GM19351 (cell line): ENCODE data around the gene CDC6.

Experiments used
- ATAC-seq: cut with Tn5 transposase; IDR thresholded peaks from one replicate; pipeline ENCODE4 v1.9.1; 2021; ENCODE audit warnings: mild to moderate bottlenecking, moderate library complexity; ENCODE audit not compliant: unreplicated experiment

Gene CDC6

GRCh38 chr17:40338941-40339649 is 51.4 kb downstream of the CDC6 start:
- no peak for ATAC-seq

DNA sequence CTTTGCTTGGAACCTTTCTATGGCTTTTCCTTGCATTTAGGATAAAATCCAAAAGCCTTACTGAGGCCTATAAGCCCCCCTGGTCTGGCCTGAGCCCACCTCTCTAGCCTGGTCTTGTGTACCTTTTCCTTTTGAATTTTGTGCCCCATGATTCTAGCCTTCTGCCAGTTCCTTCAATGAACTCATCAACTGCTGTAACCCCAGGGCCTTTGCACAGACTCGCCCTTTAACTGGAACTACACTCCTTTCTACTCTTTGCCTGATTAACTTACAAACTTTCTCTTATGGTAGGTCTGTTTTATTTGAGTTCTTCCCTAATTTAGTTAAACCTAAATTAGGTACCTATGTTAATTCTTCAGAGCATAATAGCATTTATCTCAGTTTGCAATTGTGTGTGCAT is 52.6 kb downstream of the CDC6 start:
- no peak for ATAC-seq

GRCh38 chr17:40340880-40341807 is 53.5 kb downstream of the CDC6 start:
- ATAC-seq, result peak; percentile 78

DNA sequence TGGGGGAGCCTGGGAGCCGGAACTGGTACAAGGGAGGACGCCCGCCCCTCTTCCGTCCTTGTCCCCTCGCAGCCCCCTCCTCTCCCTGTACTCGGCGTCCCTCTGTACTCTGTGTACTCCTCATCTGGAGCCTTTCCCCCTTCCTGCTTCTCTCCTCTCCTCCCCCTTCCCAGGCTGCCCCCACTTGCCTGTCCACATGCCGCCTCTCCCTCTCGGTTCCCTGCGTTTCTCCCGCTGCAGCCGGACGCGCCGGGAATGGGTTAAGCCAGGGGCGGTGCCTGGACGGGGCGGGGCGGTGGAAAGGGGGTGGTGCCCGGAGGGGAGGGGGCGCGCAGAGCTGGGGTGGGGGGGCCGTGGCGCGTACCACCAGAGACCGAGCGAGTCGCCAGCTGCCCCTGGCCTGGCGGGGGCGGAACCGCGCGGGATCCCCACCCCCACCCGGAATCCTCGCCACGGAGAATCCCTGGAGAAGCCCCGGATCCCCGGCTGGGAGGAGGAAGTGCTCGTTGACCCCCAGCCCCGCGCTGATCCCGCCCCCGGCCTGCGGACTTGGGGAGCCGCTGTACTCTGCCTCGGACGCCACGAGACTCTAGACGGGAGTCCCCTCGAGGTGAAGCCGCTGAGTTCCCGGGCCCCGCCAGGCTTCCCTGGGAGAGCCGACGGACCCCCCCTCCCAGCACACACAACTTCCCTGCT is 54.3 kb downstream of the CDC6 start:
- ATAC-seq, result no peak

DNA sequence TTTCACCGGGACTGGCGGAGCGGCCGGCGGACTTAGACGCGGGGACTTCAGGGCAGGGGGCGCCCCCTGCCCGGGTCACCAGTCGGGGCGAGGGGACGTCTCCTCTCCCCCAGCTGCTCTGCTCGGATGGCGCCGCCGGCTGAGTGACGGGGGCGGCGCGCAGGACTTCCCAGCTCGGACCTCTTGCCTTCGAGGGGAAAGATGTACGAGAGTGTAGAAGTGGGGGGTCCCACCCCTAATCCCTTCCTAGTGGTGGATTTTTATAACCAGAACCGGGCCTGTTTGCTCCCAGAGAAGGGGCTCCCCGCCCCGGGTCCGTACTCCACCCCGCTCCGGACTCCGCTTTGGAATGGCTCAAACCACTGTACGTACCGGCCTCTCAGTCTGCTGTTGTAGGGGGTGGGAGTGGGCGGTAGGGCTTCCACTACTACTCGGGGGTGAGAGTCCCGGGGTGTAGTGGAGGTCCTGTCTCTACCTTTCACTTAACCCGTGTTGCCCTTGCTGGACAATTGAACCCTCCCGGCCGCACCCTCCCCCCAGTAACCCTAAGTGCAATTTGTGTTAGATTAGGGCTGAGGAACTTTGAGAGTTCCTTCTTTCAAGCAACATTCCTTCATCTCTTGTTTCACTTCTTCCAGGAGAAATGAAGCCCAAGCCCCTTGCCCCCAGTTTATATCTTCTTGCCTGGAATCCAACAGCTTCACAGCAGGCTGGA is 55.0 kb downstream of the CDC6 start:
- ATAC-seq, result no peak

- ATAC-seq, result no peak
Measured at GRCh38 chr17:40343219-40344119, 55.8 kb downstream of the CDC6 start.

DNA sequence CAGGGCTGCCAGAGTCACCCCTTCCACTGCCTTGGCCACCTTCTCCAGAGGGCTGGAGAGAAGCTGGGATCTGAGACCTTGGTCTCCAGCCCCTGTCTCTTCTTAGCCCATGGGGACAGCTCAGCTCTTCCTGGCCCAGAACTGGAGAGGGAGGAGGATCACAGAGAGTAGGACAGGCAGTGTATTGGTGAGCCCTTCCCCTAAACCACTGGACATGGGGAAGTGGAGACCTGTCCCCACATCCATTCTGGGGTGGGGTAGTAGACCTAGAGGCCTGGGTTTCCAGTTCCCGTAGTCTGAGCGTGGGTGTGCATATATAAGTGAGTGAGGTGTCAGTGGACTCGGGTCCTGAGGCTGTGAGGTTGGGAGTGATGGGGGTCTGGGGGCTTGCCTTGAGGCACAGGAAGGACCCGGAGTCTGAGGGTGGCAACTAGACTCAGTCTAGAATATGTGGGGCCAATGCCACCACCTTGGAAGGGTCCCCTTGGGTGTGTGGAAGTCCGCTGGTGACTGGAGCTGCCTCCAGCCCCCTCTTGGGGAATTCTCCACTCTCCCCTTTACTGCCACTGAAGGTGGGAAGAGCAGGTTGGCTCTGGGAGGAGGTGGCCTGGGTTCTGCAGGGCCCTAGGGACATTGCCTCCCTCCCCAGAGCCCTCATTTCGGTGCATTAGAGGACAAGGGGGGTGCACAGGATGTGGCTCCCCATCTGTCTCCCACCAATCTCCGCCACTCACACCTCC is 56.9 kb downstream of the CDC6 start:
- no peak for ATAC-seq

DNA sequence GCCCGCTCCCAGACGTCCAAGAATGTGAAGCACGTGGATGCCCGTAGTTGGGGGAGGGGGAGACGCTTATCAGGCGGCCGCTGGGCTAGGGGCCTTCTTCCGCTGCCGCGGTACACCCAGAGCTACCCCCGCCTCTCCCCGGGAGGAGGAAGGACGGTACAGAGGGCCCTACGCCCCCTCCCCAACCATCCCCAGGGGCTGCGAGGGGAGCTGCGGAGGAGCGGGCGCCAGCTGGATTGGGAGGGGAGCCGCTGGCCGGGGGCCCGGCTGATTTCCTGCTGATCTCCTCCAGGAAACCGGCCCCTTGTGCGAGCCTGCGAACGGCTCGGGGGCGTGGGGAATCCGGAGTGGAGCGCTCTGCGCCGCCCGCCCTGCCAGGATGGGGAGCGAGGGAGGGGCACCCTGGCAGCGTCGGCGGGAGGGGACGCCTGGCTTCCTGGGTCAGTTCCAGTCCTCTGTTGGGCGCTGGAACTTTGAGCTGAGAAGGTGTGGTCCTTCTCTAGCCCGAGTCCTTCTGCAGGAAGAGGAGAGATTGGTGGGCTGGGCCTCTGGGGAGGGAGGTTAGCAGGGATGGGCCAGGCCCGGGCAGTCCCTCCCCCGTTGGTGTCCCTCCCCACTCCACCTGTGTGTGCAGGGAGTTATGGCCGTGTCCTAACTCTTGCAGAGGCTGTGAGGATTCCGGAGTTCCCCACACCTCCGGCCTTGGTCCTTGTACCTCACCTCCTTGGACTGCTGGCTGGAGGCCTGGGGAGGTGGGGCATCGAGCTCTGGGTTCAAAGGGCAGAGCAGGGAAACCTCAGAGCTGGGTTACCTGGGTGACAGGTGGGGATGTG is 57.7 kb downstream of the CDC6 start:
- ATAC-seq, result no peak

- ATAC-seq, result no peak
Measured at GRCh38 chr17:40345994-40346764, 58.5 kb downstream of the CDC6 start.

DNA sequence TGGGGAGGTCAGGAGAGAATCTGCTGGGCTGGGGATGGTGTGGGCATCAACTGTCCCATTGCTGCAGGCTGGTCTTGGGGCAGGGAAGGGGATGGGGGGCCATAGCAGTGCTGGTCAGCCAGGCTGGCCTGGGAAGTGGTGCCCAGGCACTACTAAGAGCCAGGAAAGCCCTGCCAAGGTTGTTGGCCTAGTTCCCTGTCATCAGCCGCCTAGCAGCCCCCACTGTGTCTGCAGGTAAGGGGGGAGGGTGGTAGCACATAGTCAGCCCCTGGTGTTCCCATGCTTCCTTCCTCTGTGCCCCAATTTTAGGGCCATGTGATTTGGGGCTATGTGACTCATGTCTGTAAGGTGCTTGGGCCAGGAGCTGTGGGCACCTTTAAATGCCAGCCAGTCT is 59.1 kb downstream of the CDC6 start:
- no peak for ATAC-seq

GRCh38 chr17:40347319-40348135 is 59.8 kb downstream of the CDC6 start:
- ATAC-seq, result no peak

DNA sequence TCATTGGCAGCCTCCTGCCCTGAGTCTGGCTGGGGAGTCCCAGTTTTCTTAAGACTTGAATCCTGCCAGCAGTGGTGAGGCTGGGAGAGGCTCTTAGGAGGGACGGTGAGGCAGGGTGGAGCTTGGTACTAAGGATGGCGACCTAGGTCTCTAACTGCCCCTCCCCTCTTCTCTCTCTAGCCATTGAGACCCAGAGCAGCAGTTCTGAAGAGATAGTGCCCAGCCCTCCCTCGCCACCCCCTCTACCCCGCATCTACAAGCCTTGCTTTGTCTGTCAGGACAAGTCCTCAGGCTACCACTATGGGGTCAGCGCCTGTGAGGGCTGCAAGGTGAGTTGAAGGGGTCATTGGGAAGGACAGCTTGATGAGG is 60.4 kb downstream of the CDC6 start:
- no peak for ATAC-seq

- no peak for ATAC-seq
Measured at GRCh38 chr17:40348562-40349476, 61.1 kb downstream of the CDC6 start.

GRCh38 chr17:40349477-40349894 is 61.8 kb downstream of the CDC6 start:
- no peak for ATAC-seq

DNA sequence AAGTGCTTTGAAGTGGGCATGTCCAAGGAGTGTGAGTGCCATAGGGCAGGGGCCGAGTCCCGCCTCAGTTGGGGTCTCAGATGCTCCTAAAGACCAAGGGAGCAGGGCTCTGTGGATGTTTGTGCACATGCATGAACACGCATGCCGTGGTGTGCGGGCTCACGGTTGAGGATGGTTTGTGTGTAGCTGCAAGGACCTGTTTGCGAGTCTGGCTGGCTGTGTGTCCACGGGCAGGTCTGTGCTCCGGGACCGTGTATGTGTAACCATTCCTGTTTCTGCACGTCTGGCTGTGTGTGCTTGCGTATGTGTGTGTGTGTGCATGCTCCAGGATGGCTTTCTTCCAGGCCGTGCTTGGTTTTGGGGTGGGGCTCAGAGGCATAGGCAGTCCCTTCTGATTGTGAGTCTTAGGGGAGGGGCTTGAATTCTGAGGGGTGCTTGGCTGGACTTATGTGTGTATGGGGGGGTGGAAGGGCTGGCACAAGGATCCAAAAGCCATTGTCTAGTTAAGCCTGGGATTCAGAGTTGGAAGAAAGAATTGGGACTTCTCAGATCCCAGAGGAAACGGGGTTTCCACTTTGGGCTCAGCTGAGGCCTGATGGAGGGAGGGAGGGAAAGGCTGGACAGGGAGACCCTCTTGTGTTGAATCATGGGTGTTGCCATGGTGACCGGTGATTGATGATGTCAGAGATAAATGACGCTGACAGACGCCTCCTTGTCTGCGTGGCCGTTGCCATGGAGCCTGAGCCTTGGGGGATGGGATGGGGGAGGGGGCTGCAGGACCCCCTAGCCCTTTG is 62.4 kb downstream of the CDC6 start:
- no peak for ATAC-seq
